IPS-15b (cell line): ENCODE measurements around the gene LRRC42.

ENCODE experiments used
- H3K27me3 ChIP-seq: one replicate; pipeline ENCODE4 v1.6.1; 2013; ENCODE audit warnings: low read length; ENCODE audit not compliant: control insufficient read depth, insufficient read depth
- H3K36me3 ChIP-seq: one replicate; pipeline ENCODE4 v1.6.1; 2013; ENCODE audit warnings: low read length; ENCODE audit not compliant: control insufficient read depth, insufficient read depth
- H3K4me1 ChIP-seq: one replicate; pipeline ENCODE4 v1.6.1; 2013; ENCODE audit warnings: mild to moderate bottlenecking, low read length; ENCODE audit not compliant: control insufficient read depth, insufficient read depth
- H3K4me3 ChIP-seq: one replicate; pipeline ENCODE4 v1.5.1; 2013; ENCODE audit warnings: low read depth, low read length
- H3K9ac ChIP-seq: one replicate; pipeline ENCODE4 v1.6.1; 2013; ENCODE audit warnings: low read depth, mild to moderate bottlenecking, low read length
- H3K9me3 ChIP-seq: one replicate; pipeline ENCODE4 v1.6.1; 2013; ENCODE audit warnings: mild to moderate bottlenecking, low read length; ENCODE audit not compliant: control insufficient read depth, insufficient read depth

The LRRC42 gene

GRCh38 chr1:53944469-53945182 lies 1.5 kb upstream of the LRRC42 start:
- peak overlapping the region; percentile 77 for H3K4me3 ChIP-seq
- H3K9me3 ChIP-seq: no peaks in the 10 kb centered on the region
- no peaks in the 10 kb centered on the region for H3K36me3 ChIP-seq
- no peak overlapping the region for H3K9ac ChIP-seq
- no peaks in the 10 kb centered on the region for H3K4me1 ChIP-seq
- no peaks in the 10 kb centered on the region for H3K27me3 ChIP-seq

- H3K4me1 ChIP-seq: no peaks in the 10 kb centered on the region
- H3K9ac ChIP-seq: no peak overlapping the region
- H3K36me3 ChIP-seq: no peaks in the 10 kb centered on the region
- no peaks in the 10 kb centered on the region for H3K9me3 ChIP-seq
- H3K4me3 ChIP-seq: peak overlapping the region; percentile 77
- H3K27me3 ChIP-seq: no peaks in the 10 kb centered on the region
These were observed 1.0 kb upstream of the LRRC42 start for GRCh38 chr1:53945183-53945432.

GRCh38 chr1:53945433-53946251 lies 508 bp upstream of the LRRC42 start, which contains the start of gene IFT25:
IFT25 (minus strand) TSS chr1:53945699; CDS start chr1:53940082, 5,617 bp downstream.
- no peak within 1 kb of the TSS for H3K9ac ChIP-seq

GRCh38 chr1:53947172-53947907 lies 1.2 kb downstream of the LRRC42 start:
- no peaks in the 10 kb centered on the region for H3K36me3 ChIP-seq
- H3K9me3 ChIP-seq: no peaks in the 10 kb centered on the region
- H3K27me3 ChIP-seq: no peaks in the 10 kb centered on the region
- peak overlapping the region; percentile 57 for H3K4me3 ChIP-seq
- H3K9ac ChIP-seq: no peak overlapping the region
- H3K4me1 ChIP-seq: peaks cover 7% of the 10 kb centered on the region

More at GRCh38 chr1:53945433-53946251, 508 bp upstream of the LRRC42 start, which contains the start of gene IFT25:
- Histone ChIP-seq H3K9me3 (no peaks in the 10 kb centered on the region), H3K36me3 (no peaks in the 10 kb centered on the region), H3K4me1 (peaks cover 2% of the 10 kb centered on the region), H3K27me3 (no peaks in the 10 kb centered on the region), H3K4me3 (peak within 1 kb of the TSS; percentile 77)

GRCh38 chr1:53948291-53948690 lies 2.1 kb downstream of the LRRC42 start:
- H3K27me3 ChIP-seq: no peaks in the 10 kb centered on the region
- H3K36me3 ChIP-seq: no peaks in the 10 kb centered on the region
- H3K9ac ChIP-seq: no peak overlapping the region
- H3K9me3 ChIP-seq: no peaks in the 10 kb centered on the region
- no peak overlapping the region for H3K4me3 ChIP-seq
- peaks cover 7% of the 10 kb centered on the region for H3K4me1 ChIP-seq

GRCh38 chr1:53949023-53949990 lies 3.2 kb downstream of the LRRC42 start:
- no peaks in the 10 kb centered on the region for H3K27me3 ChIP-seq
- no peak overlapping the region for H3K9ac ChIP-seq
- no peaks in the 10 kb centered on the region for H3K9me3 ChIP-seq
- peaks cover 7% of the 10 kb centered on the region for H3K4me1 ChIP-seq
- H3K36me3 ChIP-seq: no peaks in the 10 kb centered on the region
- no peak overlapping the region for H3K4me3 ChIP-seq

- Histone ChIP-seq H3K9ac (no peak overlapping the region), H3K9me3 (no peaks in the 10 kb centered on the region), H3K4me3 (no peak overlapping the region), H3K4me1 (peaks cover 8% of the 10 kb centered on the region), H3K27me3 (no peaks in the 10 kb centered on the region), H3K36me3 (no peaks in the 10 kb centered on the region)
These were observed 5.5 kb downstream of the LRRC42 start for GRCh38 chr1:53951697-53952096.

GRCh38 chr1:53954128-53954527 lies 8.0 kb downstream of the LRRC42 start:
- Histone ChIP-seq H3K36me3 (no peaks in the 10 kb centered on the region), H3K4me3 (no peak overlapping the region), H3K27me3 (no peaks in the 10 kb centered on the region), H3K4me1 (peaks cover 13% of the 10 kb centered on the region), H3K9ac (no peak overlapping the region), H3K9me3 (no peaks in the 10 kb centered on the region)

- H3K9ac ChIP-seq: no peak overlapping the region
- H3K4me3 ChIP-seq: no peak overlapping the region
- H3K9me3 ChIP-seq: no peaks in the 10 kb centered on the region
- H3K27me3 ChIP-seq: no peaks in the 10 kb centered on the region
- peaks cover 7% of the 10 kb centered on the region for H3K36me3 ChIP-seq
- peaks cover 6% of the 10 kb centered on the region for H3K4me1 ChIP-seq
These were observed 10.4 kb downstream of the LRRC42 start for GRCh38 chr1:53956308-53957168.

- H3K9me3 ChIP-seq: no peaks in the 10 kb centered on the region
- no peak overlapping the region for H3K4me3 ChIP-seq
- H3K27me3 ChIP-seq: no peaks in the 10 kb centered on the region
- H3K9ac ChIP-seq: no peak overlapping the region
- H3K36me3 ChIP-seq: peaks cover 7% of the 10 kb centered on the region
- peaks cover 6% of the 10 kb centered on the region for H3K4me1 ChIP-seq
These were observed 11.2 kb downstream of the LRRC42 start for GRCh38 chr1:53957194-53957818.
